ENCODE results near the gene RRP1B.

RRP1B gene

GRCh38 chr21:43735236-43736091 lies 76.1 kb downstream of the RRP1B start:
- no peak for DNase-seq (ENCODE audit: low read depth, low spot score)
- peaks cover 64% of the 10 kb centered on the region for H3K36me3 ChIP-seq (ENCODE audit: insufficient read depth, insufficient read length, low read length)
- no peaks in the 10 kb centered on the region for H3K27me3 ChIP-seq (ENCODE audit: insufficient read depth, insufficient read length)
- no peak overlapping the region for H3K4me3 ChIP-seq (ENCODE audit: insufficient read length, low read depth)
- peak overlapping the region; percentile 28 for H3K9ac ChIP-seq (ENCODE audit: insufficient read length, low read depth)
- peaks cover 36% of the 10 kb centered on the region for H3K4me1 ChIP-seq (ENCODE audit: insufficient read depth, insufficient read length)
- H3K9me3 ChIP-seq (ENCODE audit: insufficient read depth, low read length): no peaks in the 10 kb centered on the region
- no peak for TF ChIP-seq ZNF274 (IDR thresholded peaks at IDR 0.05; ENCODE audit: low read depth, low read length)
- TF ChIP-seq YY1 (IDR thresholded peaks at IDR 0.05; ENCODE audit: insufficient read depth, insufficient read length): no peak
- TF ChIP-seq SUZ12 (IDR thresholded peaks at IDR 0.05; ENCODE audit: extremely low read depth, insufficient read depth, insufficient read length): no peak

GRCh38 chr21:43736224-43736883 lies 77.0 kb downstream of the RRP1B start:
- no peak overlapping the region for H3K9ac ChIP-seq (ENCODE audit: insufficient read length, low read depth)
- no peaks in the 10 kb centered on the region for H3K9me3 ChIP-seq (ENCODE audit: insufficient read depth, low read length)
- DNase-seq (ENCODE audit: low read depth, low spot score): no peak
- TF ChIP-seq YY1 (IDR thresholded peaks at IDR 0.05; ENCODE audit: insufficient read depth, insufficient read length): no peak
- no peak for TF ChIP-seq SUZ12 (IDR thresholded peaks at IDR 0.05; ENCODE audit: extremely low read depth, insufficient read depth, insufficient read length)
- no peak for TF ChIP-seq ZNF274 (IDR thresholded peaks at IDR 0.05; ENCODE audit: low read depth, low read length)
- peaks cover 58% of the 10 kb centered on the region for H3K36me3 ChIP-seq (ENCODE audit: insufficient read depth, insufficient read length, low read length)
- no peaks in the 10 kb centered on the region for H3K27me3 ChIP-seq (ENCODE audit: insufficient read depth, insufficient read length)
- no peak overlapping the region for H3K4me3 ChIP-seq (ENCODE audit: insufficient read length, low read depth)
- peaks cover 38% of the 10 kb centered on the region for H3K4me1 ChIP-seq (ENCODE audit: insufficient read depth, insufficient read length)

- TF ChIP-seq SUZ12 (IDR thresholded peaks at IDR 0.05; ENCODE audit: extremely low read depth, insufficient read depth, insufficient read length) (no peak), YY1 (IDR thresholded peaks at IDR 0.05; ENCODE audit: insufficient read depth, insufficient read length) (no peak), ZNF274 (IDR thresholded peaks at IDR 0.05; ENCODE audit: low read depth, low read length) (no peak)
- Histone ChIP-seq H3K9ac (ENCODE audit: insufficient read length, low read depth) (peak overlapping the region; percentile 14), H3K4me3 (ENCODE audit: insufficient read length, low read depth) (no peak overlapping the region), H3K27me3 (ENCODE audit: insufficient read depth, insufficient read length) (no peaks in the 10 kb centered on the region), H3K4me1 (ENCODE audit: insufficient read depth, insufficient read length) (peaks cover 32% of the 10 kb centered on the region), H3K36me3 (ENCODE audit: insufficient read depth, insufficient read length, low read length) (peaks cover 55% of the 10 kb centered on the region), H3K9me3 (ENCODE audit: insufficient read depth, low read length) (no peaks in the 10 kb centered on the region)
- no peak for DNase-seq (ENCODE audit: low read depth, low spot score)
These were observed 78.0 kb downstream of the RRP1B start for GRCh38 chr21:43737158-43737950.

- no peak for DNase-seq (ENCODE audit: low read depth, low spot score)
- Histone ChIP-seq H3K9me3 (ENCODE audit: insufficient read depth, low read length) (no peaks in the 10 kb centered on the region), H3K9ac (ENCODE audit: insufficient read length, low read depth) (no peak overlapping the region)
These were observed 80.5 kb downstream of the RRP1B start for GRCh38 chr21:43739621-43740435.

GRCh38 chr21:43740497-43741156 lies 81.3 kb downstream of the RRP1B start:
- Histone ChIP-seq H3K4me3 (ENCODE audit: insufficient read length, low read depth) (peak overlapping the region; percentile 10), H3K4me1 (ENCODE audit: insufficient read depth, insufficient read length) (peaks cover 18% of the 10 kb centered on the region), H3K27me3 (ENCODE audit: insufficient read depth, insufficient read length) (no peaks in the 10 kb centered on the region), H3K9me3 (ENCODE audit: insufficient read depth, low read length) (no peaks in the 10 kb centered on the region), H3K9ac (ENCODE audit: insufficient read length, low read depth) (peak overlapping the region; percentile 12), H3K36me3 (ENCODE audit: insufficient read depth, insufficient read length, low read length) (peaks cover 66% of the 10 kb centered on the region)
- peak; percentile 68 for TF ChIP-seq YY1 (IDR thresholded peaks at IDR 0.05; ENCODE audit: insufficient read depth, insufficient read length)
- no peak for TF ChIP-seq SUZ12 (IDR thresholded peaks at IDR 0.05; ENCODE audit: extremely low read depth, insufficient read depth, insufficient read length)
- TF ChIP-seq ZNF274 (IDR thresholded peaks at IDR 0.05; ENCODE audit: low read depth, low read length): no peak
- DNase-seq (ENCODE audit: low read depth, low spot score): peak; percentile 51

More at GRCh38 chr21:43739621-43740435, 80.5 kb downstream of the RRP1B start:
- no peak for TF ChIP-seq ZNF274 (IDR thresholded peaks at IDR 0.05; ENCODE audit: low read depth, low read length)
- no peak for TF ChIP-seq SUZ12 (IDR thresholded peaks at IDR 0.05; ENCODE audit: extremely low read depth, insufficient read depth, insufficient read length)
- no peak for TF ChIP-seq YY1 (IDR thresholded peaks at IDR 0.05; ENCODE audit: insufficient read depth, insufficient read length)
- H3K4me1 ChIP-seq (ENCODE audit: insufficient read depth, insufficient read length): peaks cover 22% of the 10 kb centered on the region
- H3K4me3 ChIP-seq (ENCODE audit: insufficient read length, low read depth): no peak overlapping the region
- H3K27me3 ChIP-seq (ENCODE audit: insufficient read depth, insufficient read length): no peaks in the 10 kb centered on the region
- H3K36me3 ChIP-seq (ENCODE audit: insufficient read depth, insufficient read length, low read length): peaks cover 68% of the 10 kb centered on the region
